KMS-11 (cell line): ENCODE results near the gene GUCD1.

Experiments used
- H2AFZ ChIP-seq: fragments of 200-600 bp; sonication (generic); 2 replicates; pipeline ENCODE4 v1.6.1; 2016; ENCODE audit warnings: antibody characterized with exemption, mixed run types, low read depth
- H3K27ac ChIP-seq: fragments of 200-600 bp; sonication (generic); 2 replicates; pipeline ENCODE4 v1.6.1; 2016; ENCODE audit warnings: mild to moderate bottlenecking, mixed run types
- H3K27me3 ChIP-seq: fragments of 200-600 bp; sonication (generic); 2 replicates; pipeline ENCODE4 v1.6.1; 2017; ENCODE audit warnings: mild to moderate bottlenecking, low read depth, mixed run types, moderate library complexity; ENCODE audit not compliant: insufficient read depth
- H3K36me3 ChIP-seq: fragments of 200-600 bp; sonication (generic); 2 replicates; pipeline ENCODE4 v1.6.1; 2017; ENCODE audit warnings: mild to moderate bottlenecking, mixed run types; ENCODE audit not compliant: insufficient read depth
- H3K4me1 ChIP-seq: fragments of 200-600 bp; sonication (generic); 2 replicates; pipeline ENCODE4 v1.6.1; 2016; ENCODE audit warnings: mild to moderate bottlenecking, low read depth, mixed run types; ENCODE audit not compliant: poor library complexity, severe bottlenecking
- H3K4me2 ChIP-seq: fragments of 200-600 bp; sonication (generic); 2 replicates; pipeline ENCODE4 v1.7.0; 2016; ENCODE audit warnings: mild to moderate bottlenecking, mixed run types
- H3K4me3 ChIP-seq: fragments of 200-600 bp; sonication (generic); IDR thresholded peaks from 2 replicates; pipeline ENCODE4 v1.6.1; 2017; ENCODE audit warnings: low read depth, low read length, mixed read lengths; ENCODE audit not compliant: insufficient read depth
- H3K79me2 ChIP-seq: fragments of 200-600 bp; sonication (generic); 2 replicates; pipeline ENCODE4 v1.6.1; 2016; ENCODE audit warnings: low read depth, mixed run types; ENCODE audit not compliant: insufficient read depth
- H3K9ac ChIP-seq: fragments of 200-600 bp; sonication (generic); 2 replicates; pipeline ENCODE4 v1.6.1; 2016; ENCODE audit warnings: mild to moderate bottlenecking, mixed run types
- H4K20me1 ChIP-seq: fragments of 200-600 bp; sonication (generic); 2 replicates; pipeline ENCODE4 v1.6.1; 2016; ENCODE audit warnings: mild to moderate bottlenecking, mixed run types; ENCODE audit not compliant: insufficient read depth
- CTCF ChIP-seq: fragments of 200-600 bp; sonication (generic); conservative IDR thresholded peaks from 2 replicates; pipeline ENCODE4 v1.6.1; 2017; ENCODE audit warnings: low read depth, mild to moderate bottlenecking, antibody characterized with exemption, low read length, moderate library complexity, mixed read lengths

The GUCD1 gene

GRCh38 chr22:24496234-24496633, 58.7 kb downstream of the GUCD1 start:
- H3K79me2 ChIP-seq, result no peaks in the 10 kb centered on the region
- no peak overlapping the region for H3K27ac ChIP-seq
- no peak for TF ChIP-seq CTCF
- no peaks in the 10 kb centered on the region for H4K20me1 ChIP-seq
- peaks cover 29% of the 10 kb centered on the region for H3K4me1 ChIP-seq
- H3K36me3 ChIP-seq, result no peaks in the 10 kb centered on the region
- H3K9ac ChIP-seq, result no peak overlapping the region
- H3K4me3 ChIP-seq, result no peak overlapping the region
- H3K4me2 ChIP-seq, result no peak overlapping the region
- H3K27me3 ChIP-seq, result no peaks in the 10 kb centered on the region
- no peak overlapping the region for H2AFZ ChIP-seq

GRCh38 chr22:24495365-24495675, 59.6 kb downstream of the GUCD1 start:
- no peak for TF ChIP-seq CTCF
- Histone ChIP-seq H3K9ac (no peak overlapping the region), H3K4me2 (no peak overlapping the region), H3K4me3 (no peak overlapping the region), H2AFZ (no peak overlapping the region), H3K27ac (no peak overlapping the region), H3K36me3 (no peaks in the 10 kb centered on the region), H3K79me2 (no peaks in the 10 kb centered on the region), H4K20me1 (no peaks in the 10 kb centered on the region), H3K4me1 (peaks cover 29% of the 10 kb centered on the region), H3K27me3 (no peaks in the 10 kb centered on the region)

GRCh38 chr22:24494528-24495364, 60.2 kb downstream of the GUCD1 start, which contains the start of gene UPB1:
Gene UPB1, plus strand, starts transcription at chr22:24495332. Its CDS starts 72 bp downstream, at chr22:24495404.
- Histone ChIP-seq H3K27ac (no peak within 1 kb of the TSS), H3K27me3 (no peaks in the 10 kb centered on the region), H3K4me3 (no peak within 1 kb of the TSS), H4K20me1 (no peaks in the 10 kb centered on the region), H3K36me3 (no peaks in the 10 kb centered on the region), H3K4me1 (peaks cover 29% of the 10 kb centered on the region), H3K9ac (no peak within 1 kb of the TSS), H2AFZ (no peak within 1 kb of the TSS), H3K79me2 (no peaks in the 10 kb centered on the region), H3K4me2 (no peak within 1 kb of the TSS)
- no peak for TF ChIP-seq CTCF

GRCh38 chr22:24494167-24494527, 60.8 kb downstream of the GUCD1 start:
- Histone ChIP-seq H2AFZ (no peak overlapping the region), H3K27me3 (no peaks in the 10 kb centered on the region), H3K4me3 (no peak overlapping the region), H3K79me2 (no peaks in the 10 kb centered on the region), H3K9ac (no peak overlapping the region), H3K4me2 (no peak overlapping the region), H3K27ac (no peak overlapping the region), H4K20me1 (no peaks in the 10 kb centered on the region), H3K36me3 (no peaks in the 10 kb centered on the region), H3K4me1 (peaks cover 23% of the 10 kb centered on the region)
- no peak for TF ChIP-seq CTCF
